ENCODE measurements around the gene SOCS3. TPM values are rescaled to one million over a fixed set of nuclear protein-coding genes. Genes with fewer than 3 reads are reported as not detected.
A peak's percentile ranks its signal among the peaks of the same experiment; 100 is the strongest.
"Not testable (repeated sequence)": the region's sequence is repeated elsewhere in the genome, so short reads cannot be mapped to it uniquely, and the experiment has no call there.

The SOCS3 gene
- total and polyA plus RNA-seq, 4 donors: 5.6 to 70.3 (median 11.8) TPM

- H3K4me1 ChIP-seq (ENCODE audit: control insufficient read depth, insufficient read depth, low read length): peaks cover 5% of the 10 kb centered on the region
- no peaks in the 10 kb centered on the region for H3K9me3 ChIP-seq (ENCODE audit: control insufficient read depth, insufficient read depth, low read length)
- DNase-seq (ENCODE audit: low read depth in 4 of 6, low spot score in 6 of 6): no peak
- no peak overlapping the region for H3K4me3 ChIP-seq (ENCODE audit: low read depth, low read length)
- no peaks in the 10 kb centered on the region for H3K27me3 ChIP-seq (ENCODE audit: control insufficient read depth, insufficient read depth, low read length)
- no peaks in the 10 kb centered on the region for H3K36me3 ChIP-seq (ENCODE audit: control insufficient read depth, insufficient read depth, low read length)
- 87% methylated on average over 10 of the region's 19 CpGs for WGBS (ENCODE audit: insufficient coverage)
- no peak overlapping the region for H3K27ac ChIP-seq (ENCODE audit: low read depth, low read length)
Measured at GRCh38 chr17:78337244-78338109, 22.4 kb downstream of the SOCS3 start.

GRCh38 chr17:78335209-78335608 lies 24.7 kb downstream of the SOCS3 start:
- no peak overlapping the region for H3K27ac ChIP-seq (ENCODE audit: low read depth, low read length)
- no peaks in the 10 kb centered on the region for H3K36me3 ChIP-seq (ENCODE audit: control insufficient read depth, insufficient read depth, low read length)
- 54% methylated on average over 3 of the region's 11 CpGs for WGBS (ENCODE audit: insufficient coverage)

GRCh38 chr17:78332991-78333390 lies 26.9 kb downstream of the SOCS3 start:
- no peak overlapping the region for H3K27ac ChIP-seq (ENCODE audit: low read depth, low read length)
- H3K36me3 ChIP-seq (ENCODE audit: control insufficient read depth, insufficient read depth, low read length): no peaks in the 10 kb centered on the region
- no peak for DNase-seq (ENCODE audit: low read depth in 4 of 6, low spot score in 6 of 6)
- H3K9me3 ChIP-seq (ENCODE audit: control insufficient read depth, insufficient read depth, low read length): no peaks in the 10 kb centered on the region
- 83% methylated on average over 1 of the region's 4 CpGs for WGBS (ENCODE audit: insufficient coverage)
- H3K27me3 ChIP-seq (ENCODE audit: control insufficient read depth, insufficient read depth, low read length): no peaks in the 10 kb centered on the region
- peaks cover 7% of the 10 kb centered on the region for H3K4me1 ChIP-seq (ENCODE audit: control insufficient read depth, insufficient read depth, low read length)
- H3K4me3 ChIP-seq (ENCODE audit: low read depth, low read length): no peak overlapping the region

More at GRCh38 chr17:78335209-78335608, 24.7 kb downstream of the SOCS3 start:
- Histone ChIP-seq H3K9me3 (ENCODE audit: control insufficient read depth, insufficient read depth, low read length) (no peaks in the 10 kb centered on the region), H3K4me1 (ENCODE audit: control insufficient read depth, insufficient read depth, low read length) (no peaks in the 10 kb centered on the region), H3K4me3 (ENCODE audit: low read depth, low read length) (no peak overlapping the region), H3K27me3 (ENCODE audit: control insufficient read depth, insufficient read depth, low read length) (no peaks in the 10 kb centered on the region)
- no peak for DNase-seq (ENCODE audit: low read depth in 4 of 6, low spot score in 6 of 6)

DNA sequence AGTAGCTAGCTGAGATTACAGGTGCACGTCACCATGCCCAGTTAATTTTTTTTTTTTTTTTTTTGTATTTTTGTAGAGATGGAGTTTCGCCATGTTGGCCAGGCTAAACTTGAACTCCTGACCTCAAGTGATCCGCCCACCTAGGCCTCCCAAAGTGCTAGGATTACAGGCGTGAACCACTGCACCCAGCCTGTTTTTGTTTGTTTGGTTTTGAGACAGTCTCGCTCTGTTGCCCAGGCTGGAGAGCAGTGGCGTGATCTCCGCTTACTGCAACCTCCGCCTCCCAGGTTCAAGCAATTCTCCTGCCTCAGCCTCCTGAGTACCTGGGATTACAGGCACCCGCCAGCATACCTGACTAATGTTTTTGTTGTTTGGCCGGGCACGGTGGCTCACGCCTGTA lies 28.5 kb downstream of the SOCS3 start:
- 92% methylated on average over 6 of the region's 12 CpGs for WGBS (ENCODE audit: insufficient coverage)
- H3K27ac ChIP-seq (ENCODE audit: low read depth, low read length): not testable (repeated sequence)

GRCh38 chr17:78330570-78331224 lies 29.2 kb downstream of the SOCS3 start:
- H3K9me3 ChIP-seq (ENCODE audit: control insufficient read depth, insufficient read depth, low read length): no peaks in the 10 kb centered on the region
- no peak overlapping the region for H3K4me3 ChIP-seq (ENCODE audit: low read depth, low read length)
- no peaks in the 10 kb centered on the region for H3K27me3 ChIP-seq (ENCODE audit: control insufficient read depth, insufficient read depth, low read length)
- DNase-seq (ENCODE audit: low read depth in 4 of 6, low spot score in 6 of 6): no peak
- H3K36me3 ChIP-seq (ENCODE audit: control insufficient read depth, insufficient read depth, low read length): no peaks in the 10 kb centered on the region
- H3K27ac ChIP-seq (ENCODE audit: low read depth, low read length): no peak overlapping the region
- 76% methylated on average over 13 of the region's 13 CpGs for WGBS (ENCODE audit: insufficient coverage)
- H3K4me1 ChIP-seq (ENCODE audit: control insufficient read depth, insufficient read depth, low read length): peaks cover 10% of the 10 kb centered on the region

More for the DNA sequence above, 28.5 kb downstream of the SOCS3 start:
- DNase-seq (ENCODE audit: low read depth in 4 of 6, low spot score in 6 of 6); H3K9me3 ChIP-seq (ENCODE audit: control insufficient read depth, insufficient read depth, low read length); H3K4me3 ChIP-seq (ENCODE audit: low read depth, low read length); H3K27me3 ChIP-seq (ENCODE audit: control insufficient read depth, insufficient read depth, low read length); H3K4me1 ChIP-seq (ENCODE audit: control insufficient read depth, insufficient read depth, low read length); H3K36me3 ChIP-seq (ENCODE audit: control insufficient read depth, insufficient read depth, low read length): not testable (repeated sequence)

GRCh38 chr17:78329263-78330059 lies 30.4 kb downstream of the SOCS3 start:
- Histone ChIP-seq H3K27me3 (ENCODE audit: control insufficient read depth, insufficient read depth, low read length) (no peaks in the 10 kb centered on the region), H3K9me3 (ENCODE audit: control insufficient read depth, insufficient read depth, low read length) (no peaks in the 10 kb centered on the region), H3K4me1 (ENCODE audit: control insufficient read depth, insufficient read depth, low read length) (peaks cover 21% of the 10 kb centered on the region), H3K4me3 (ENCODE audit: low read depth, low read length) (no peak overlapping the region), H3K36me3 (ENCODE audit: control insufficient read depth, insufficient read depth, low read length) (no peaks in the 10 kb centered on the region), H3K27ac (ENCODE audit: low read depth, low read length) (no peak overlapping the region)
- WGBS (ENCODE audit: insufficient coverage): 76% methylated on average over 15 of the region's 16 CpGs
- DNase-seq (ENCODE audit: low read depth in 4 of 6, low spot score in 6 of 6): no peak

DNA sequence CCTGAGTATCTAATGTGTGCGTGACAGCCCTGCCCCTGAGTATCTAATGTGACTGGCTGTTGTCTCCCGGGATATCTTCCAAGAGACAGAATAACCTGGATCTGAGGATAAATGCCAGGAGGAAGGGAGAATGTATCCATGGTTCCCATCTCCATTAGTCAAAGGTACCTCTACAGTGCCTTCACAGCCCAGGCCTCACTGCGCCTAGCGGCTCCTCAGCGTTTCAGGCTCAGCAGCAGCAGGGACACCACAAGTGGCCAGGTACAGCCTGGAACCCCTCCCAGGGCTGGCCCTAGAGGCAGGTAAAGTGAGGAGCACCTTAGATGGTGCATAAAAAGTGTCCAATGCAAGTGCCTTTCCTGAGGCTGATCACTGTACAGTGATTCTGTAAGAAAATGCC lies 32.0 kb downstream of the SOCS3 start:
- Histone ChIP-seq H3K27me3 (ENCODE audit: control insufficient read depth, insufficient read depth, low read length) (no peaks in the 10 kb centered on the region), H3K4me1 (ENCODE audit: control insufficient read depth, insufficient read depth, low read length) (peaks cover 37% of the 10 kb centered on the region), H3K36me3 (ENCODE audit: control insufficient read depth, insufficient read depth, low read length) (no peaks in the 10 kb centered on the region), H3K27ac (ENCODE audit: low read depth, low read length) (no peak overlapping the region), H3K9me3 (ENCODE audit: control insufficient read depth, insufficient read depth, low read length) (no peaks in the 10 kb centered on the region), H3K4me3 (ENCODE audit: low read depth, low read length) (no peak overlapping the region)
- DNase-seq (ENCODE audit: low read depth in 4 of 6, low spot score in 6 of 6): no peak
- WGBS (ENCODE audit: insufficient coverage): 71% methylated on average over 4 of the region's 5 CpGs

GRCh38 chr17:78325076-78325687 lies 34.7 kb downstream of the SOCS3 start:
- peak overlapping the region; percentile 18 for H3K4me3 ChIP-seq (ENCODE audit: low read depth, low read length)
- WGBS (ENCODE audit: insufficient coverage): 68% methylated on average over 20 of the region's 20 CpGs
- no peaks in the 10 kb centered on the region for H3K9me3 ChIP-seq (ENCODE audit: control insufficient read depth, insufficient read depth, low read length)
- H3K4me1 ChIP-seq (ENCODE audit: control insufficient read depth, insufficient read depth, low read length): peaks cover 40% of the 10 kb centered on the region
- H3K27ac ChIP-seq (ENCODE audit: low read depth, low read length): peak overlapping the region; percentile 95
- no peaks in the 10 kb centered on the region for H3K27me3 ChIP-seq (ENCODE audit: control insufficient read depth, insufficient read depth, low read length)
- no peak for DNase-seq (ENCODE audit: low read depth in 4 of 6, low spot score in 6 of 6)
- H3K36me3 ChIP-seq (ENCODE audit: control insufficient read depth, insufficient read depth, low read length): no peaks in the 10 kb centered on the region

DNA sequence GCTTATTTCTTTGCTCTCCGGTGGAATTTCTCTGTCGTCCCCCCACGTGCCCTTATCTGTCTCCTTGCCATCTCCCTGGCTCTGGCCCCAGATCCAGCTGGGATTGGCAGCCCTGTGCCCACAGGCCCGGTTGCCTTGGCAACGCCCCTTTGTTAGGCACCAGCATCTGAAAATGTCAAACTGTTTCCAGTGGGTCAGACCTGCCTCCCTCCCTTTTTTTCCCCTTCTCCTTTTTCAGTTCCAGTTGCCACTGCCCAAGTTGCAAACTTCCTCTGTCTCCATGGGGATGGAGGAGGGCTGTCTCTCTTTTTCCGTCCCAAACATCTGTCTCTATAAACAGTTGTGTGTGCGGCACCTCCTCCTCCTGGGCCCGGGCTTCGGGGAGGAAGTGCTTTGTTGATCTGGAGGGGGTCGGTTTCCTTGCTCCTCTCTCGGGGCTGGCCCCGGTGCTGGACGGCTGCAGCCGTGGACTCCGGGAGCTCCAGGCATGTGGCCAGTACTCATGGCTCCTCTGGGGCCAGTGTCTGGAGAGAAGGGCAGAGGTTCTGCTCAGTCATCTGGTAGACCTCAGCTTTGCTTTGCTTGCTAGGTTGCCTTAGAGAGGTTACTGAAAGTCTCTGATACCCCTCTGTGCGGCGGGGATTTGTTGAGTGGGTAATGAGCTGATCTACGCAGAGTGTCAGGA lies 35.3 kb downstream of the SOCS3 start:
- H3K9me3 ChIP-seq (ENCODE audit: control insufficient read depth, insufficient read depth, low read length): no peaks in the 10 kb centered on the region
- no peaks in the 10 kb centered on the region for H3K36me3 ChIP-seq (ENCODE audit: control insufficient read depth, insufficient read depth, low read length)
- H3K27ac ChIP-seq (ENCODE audit: low read depth, low read length): peak overlapping the region; percentile 95
- peak overlapping the region; percentile 18 for H3K4me3 ChIP-seq (ENCODE audit: low read depth, low read length)
- 12% methylated on average over 15 of the region's 18 CpGs for WGBS (ENCODE audit: insufficient coverage)
- H3K4me1 ChIP-seq (ENCODE audit: control insufficient read depth, insufficient read depth, low read length): peaks cover 37% of the 10 kb centered on the region
- peak in 5 of 6 donors; percentile 65 to 93 (median 79) for DNase-seq (ENCODE audit: low read depth in 4 of 6, low spot score in 6 of 6)
- no peaks in the 10 kb centered on the region for H3K27me3 ChIP-seq (ENCODE audit: control insufficient read depth, insufficient read depth, low read length)

Data from spinal cord (tissue), 10 donors.